B cell (primary cell): ENCODE data around the gene ADAMTS13. TPM values are rescaled to one million over a fixed set of nuclear protein-coding genes. Genes with fewer than 3 reads are reported as not detected.

Source experiments
- ATAC-seq: fragments of 200-7000 bp; cut with Tn5 transposase; one replicate; pipeline ENCODE4 v1.10.0; 2021; ENCODE audit warnings: low read depth, mild to moderate bottlenecking, moderate number of reproducible peaks, moderate library complexity
- CTCF ChIA-PET: fragments of 350-600 bp; sonication (Branson Sonifier 250); formaldehyde crosslinking; loops from one replicate; lab custom pipeline; 2021; ENCODE audit warnings: antibody characterized with exemption, inconsistent platforms; lab: Charles Lee
- POLR2A ChIA-PET: fragments of 350-600 bp; sonication (Branson Sonifier 250); formaldehyde crosslinking; loops from one replicate; lab custom pipeline; 2021; ENCODE audit warnings: antibody characterized with exemption; lab: Charles Lee
- DNase-seq: peaks from one replicate; pipeline ENCODE4 v3.0.0; 2013
- H2AFZ ChIP-seq: 2 replicates; pipeline ENCODE4 v1.6.1; 2012; ENCODE audit warnings: mild to moderate bottlenecking, low read depth, low read length; ENCODE audit not compliant: insufficient read depth, poor library complexity, severe bottlenecking
- H3K27ac ChIP-seq, 2 donors: 1 replicate in 1 of 2; 2 replicates in 1 of 2; pipeline ENCODE4 v1.5.1; 2012 to 2013; ENCODE audit warnings: low read length in 2 of 2, mild to moderate bottlenecking in 2 of 2, moderate library complexity in 1 of 2
- H3K27me3 ChIP-seq, 4 experiments: fragments of 200-600 bp in 1 of 4; sonication (generic) in 1 of 4; replicated peaks in 1 of 4; 1 replicate in 2 of 4; 2 replicates in 2 of 4; pipeline versions ENCODE4 v1.6.1 to v1.7.0; 2013 to 2016; ENCODE audit warnings: low read length in 3 of 4, mild to moderate bottlenecking in 2 of 4, mixed read lengths in 1 of 4, moderate library complexity in 1 of 4; ENCODE audit not compliant: insufficient read depth in 4 of 4, control insufficient read depth in 3 of 4; ENCODE audit errors: control extremely low read depth in 1 of 4
- H3K36me3 ChIP-seq, 2 experiments: replicated peaks in 1 of 2; 1 replicate in 1 of 2; 2 replicates in 1 of 2; pipeline versions ENCODE4 v1.6.1 to v1.7.1; 2013; ENCODE audit warnings: low read length in 1 of 2; ENCODE audit not compliant: insufficient read depth in 2 of 2, control insufficient read depth in 1 of 2; ENCODE audit errors: control extremely low read depth in 1 of 2, extremely low read depth in 1 of 2
- H3K4me1 ChIP-seq, 2 donors: fragments of 200-600 bp in 1 of 2; sonication (generic) in 1 of 2; 1 replicate in 1 of 2; 2 replicates in 1 of 2; pipeline versions ENCODE4 v1.5.1 to v1.6.1; 2013 to 2017; ENCODE audit warnings: low read length in 2 of 2; ENCODE audit not compliant: control insufficient read depth in 2 of 2, insufficient read depth in 2 of 2
- H3K4me2 ChIP-seq: replicated peaks from 2 replicates; pipeline ENCODE3; 2012; ENCODE audit warnings: mild to moderate bottlenecking, low read depth, low read length; ENCODE audit not compliant: poor library complexity, severe bottlenecking
- H3K4me3 ChIP-seq, 5 experiments: fragments of 200-600 bp in 1 of 5; sonication (generic) in 1 of 5; 1 replicate in 3 of 5; 2 replicates in 2 of 5; pipeline versions ENCODE4 v1.5.1 to v1.7.0; 2011 to 2016; ENCODE audit warnings: low read length in 4 of 5, mild to moderate bottlenecking in 4 of 5, low read depth in 2 of 5, control low read depth in 1 of 5, moderate library complexity in 1 of 5; ENCODE audit not compliant: insufficient read depth in 1 of 5; ENCODE audit errors: control extremely low read depth in 1 of 5, extremely low read depth in 1 of 5
- H3K79me2 ChIP-seq: fragments of 200-600 bp; sonication (generic); one replicate; pipeline ENCODE4 v1.6.0; 2016; ENCODE audit warnings: low read length; ENCODE audit not compliant: control insufficient read depth, insufficient read depth
- H3K9ac ChIP-seq: fragments of 200-600 bp; sonication (generic); 2 replicates; pipeline ENCODE4 v1.6.1; 2017; ENCODE audit warnings: mild to moderate bottlenecking, low read length, moderate library complexity
- H3K9me3 ChIP-seq, 3 donors: one replicate each; pipeline versions ENCODE4 v1.6.1 to v1.7.1; 2013; ENCODE audit warnings: low read length in 2 of 3; ENCODE audit not compliant: control insufficient read depth in 2 of 3, insufficient read depth in 1 of 3; ENCODE audit errors: control extremely low read depth in 1 of 3
- H4K20me1 ChIP-seq: 2 replicates; pipeline ENCODE4 v1.6.0; 2012; ENCODE audit warnings: mild to moderate bottlenecking, low read length; ENCODE audit not compliant: insufficient read depth, control insufficient read depth, poor library complexity, severe bottlenecking
- H3K27ac Mint-ChIP-seq: one replicate; pipeline ENCODE4 v1.8.0; 2021; ENCODE audit warnings: mixed read lengths
- H3K27me3 Mint-ChIP-seq: one replicate; pipeline ENCODE4 v1.8.0; 2021; ENCODE audit warnings: mixed read lengths
- H3K4me1 Mint-ChIP-seq: one replicate; pipeline ENCODE4 v1.8.0; 2021; ENCODE audit warnings: mixed read lengths
- H3K4me3 Mint-ChIP-seq: one replicate; pipeline ENCODE4 v1.8.0; 2021; ENCODE audit warnings: mixed read lengths
- H3K9me3 Mint-ChIP-seq: one replicate; pipeline ENCODE4 v1.8.0; 2022; ENCODE audit warnings: mixed read lengths; ENCODE audit not compliant: insufficient read depth
- CTCF ChIP-seq: fragments of 200-600 bp; IDR thresholded peaks from one replicate; pipeline ENCODE4 v1.8.0; 2022; ENCODE audit warnings: antibody characterized with exemption, mild to moderate bottlenecking
- EZH2 ChIP-seq: IDR thresholded peaks from 2 replicates; pipeline ENCODE4 v1.6.1; 2012; ENCODE audit warnings: borderline replicate concordance, low read depth, mild to moderate bottlenecking, moderate library complexity, low read length; ENCODE audit not compliant: insufficient read depth, poor library complexity, severe bottlenecking
- WGBS: methylation state at CpG from one replicate; pipeline ENCODE4 v1.1.5; 2013; ENCODE audit warnings: missing lambda C conversion rate; ENCODE audit not compliant: insufficient coverage; 5-methylcytosine and 5-hydroxymethylcytosine counted together
- intact Hi-C: fragments of 100-400 bp; cut with micrococcal nuclease; formaldehyde crosslinking; loops from one replicate; pipeline ENCODE4 v1.10.0; 2022
- polyA plus RNA-seq: library from polyadenylated mRNA; depleted of rRNA; stranded (reverse); fragments of >200 nt; gene quantifications from 2 replicates; pipeline ENCODE4 v1.2.3, GENCODE V29; 2012
- total RNA-seq, 2 donors: library from RNA; stranded (reverse); fragments of 120-200 nt in 1 of 2; gene quantifications; 1 replicate in 1 of 2; 2 replicates in 1 of 2; pipeline versions ENCODE4 v1.2.3 to v1.2.4, GENCODE V29; 2013 to 2022

The ADAMTS13 gene
- total and polyA plus RNA-seq, 2 donors (not counting 1 experiment from before 2014, with no cell fraction given) = 2.5 to 5.7 TPM

GRCh38 chr9:133429214-133429613 is 7.0 kb downstream of the ADAMTS13 start:
- H3K79me2 ChIP-seq = no peaks in the 10 kb centered on the region
- CTCF ChIA-PET = no interaction called here
- DNase-seq = no peak
- H3K9me3 ChIP-seq = peaks cover 0 to 3% (median 0%) of the 10 kb centered on the region in 3 donors
- H3K9ac ChIP-seq = no peak overlapping the region
- TF ChIP-seq EZH2 = no peak
- TF ChIP-seq CTCF = no peak
- POLR2A ChIA-PET = no interaction called here
- Mint-ChIP-seq H3K4me1 (peaks cover 13% of the 10 kb centered on the region), H3K4me3 (peak overlapping the region; percentile 83), H3K27ac (no peak overlapping the region), H3K27me3 (peaks cover 14% of the 10 kb centered on the region), H3K9me3 (no peaks in the 10 kb centered on the region)
- peaks cover 0 to 21% (median 5%) of the 10 kb centered on the region in 4 experiments for H3K27me3 ChIP-seq
- 7% methylated on average over 12 of the region's 18 CpGs for WGBS
- ATAC-seq = peak; percentile 14
- intact Hi-C loops = no loop called here
- no peaks in the 10 kb centered on the region for H4K20me1 ChIP-seq
- H3K4me3 ChIP-seq = peak overlapping the region in 2 of 5 experiments; percentile 18 to 19
- peak overlapping the region; percentile 73 for H2AFZ ChIP-seq
- peak overlapping the region; percentile 77 for H3K4me2 ChIP-seq
- H3K27ac ChIP-seq = no peak overlapping the region
- H3K4me1 ChIP-seq = peaks cover 13 to 17% of the 10 kb centered on the region in 2 donors
- no peaks in the 10 kb centered on the region for H3K36me3 ChIP-seq

GRCh38 chr9:133429641-133430161 is 7.5 kb downstream of the ADAMTS13 start:
- H3K4me1 ChIP-seq = peaks cover 13 to 17% of the 10 kb centered on the region in 2 donors
- no peaks in the 10 kb centered on the region for H3K9me3 Mint-ChIP-seq
- peak overlapping the region; percentile 83 for H3K4me3 Mint-ChIP-seq
- DNase-seq = peak; percentile 64
- H3K4me2 ChIP-seq = peak overlapping the region; percentile 77
- TF ChIP-seq EZH2 = no peak
- TF ChIP-seq CTCF = no peak
- H3K36me3 ChIP-seq = no peaks in the 10 kb centered on the region
- peaks cover 14% of the 10 kb centered on the region for H3K27me3 Mint-ChIP-seq
- H3K4me1 Mint-ChIP-seq = peaks cover 13% of the 10 kb centered on the region
- H3K79me2 ChIP-seq = no peaks in the 10 kb centered on the region
- H4K20me1 ChIP-seq = no peaks in the 10 kb centered on the region
- no peak overlapping the region for H3K9ac ChIP-seq
- peak overlapping the region; percentile 73 for H2AFZ ChIP-seq
- WGBS = 35% methylated on average over 49 of the region's 49 CpGs
- POLR2A ChIA-PET = no interaction called here
- H3K27ac ChIP-seq = no peak overlapping the region
- peaks cover 0 to 3% (median 0%) of the 10 kb centered on the region in 3 donors for H3K9me3 ChIP-seq
- CTCF ChIA-PET = interaction anchor here (1.0 kb wide), 1 partner anchor 12 kb away, joined by 3 read pairs; the partner anchor contains the start of gene REXO4
- peaks cover 0 to 21% (median 5%) of the 10 kb centered on the region in 4 experiments for H3K27me3 ChIP-seq
- peak; percentile 71 for ATAC-seq
- no peak overlapping the region for H3K27ac Mint-ChIP-seq
- intact Hi-C loops = no loop called here
- peak overlapping the region in 2 of 5 experiments; percentile 18 to 19 for H3K4me3 ChIP-seq
